Right ventricle myocardium superior (tissue), 1 donor: ENCODE data around the gene TAF4B. TPM values are rescaled to one million over a fixed set of nuclear protein-coding genes. Genes with fewer than 3 reads are reported as not detected.
"Not testable (repeated sequence)": the region's sequence is repeated elsewhere in the genome, so short reads cannot be mapped to it uniquely, and the experiment has no call there.

Experiments
- ATAC-seq: fragments of 200-7000 bp; cut with Tn5 transposase; one replicate; pipeline ENCODE4 v1.9.1; 2020; ENCODE audit warnings: mild to moderate bottlenecking; ENCODE audit not compliant: poor library complexity
- DNase-seq: peaks from one replicate; pipeline ENCODE4 v3.0.0-alpha.2; 2020
- intact Hi-C: fragments of 100-400 bp; cut with DNase I; formaldehyde crosslinking; loops from one replicate; pipeline ENCODE4 v1.11.2; 2022
- total RNA-seq: library from RNA; stranded (reverse); fragmentation: NEBNext Ultra II Directional; extraction: Animal tissue kit (Norgen Biotek cat#: 25700); gene quantifications from one replicate; pipeline ENCODE4 v1.2.1, GENCODE V29; 2021
- donor health status: DM: no; HTN: yes; CAD: no; lungs with severe emphysema.

Gene TAF4B
- total RNA-seq, 1 donor from 2014 or later: 1.5 TPM

- ATAC-seq (no peak), DNase-seq (no peak)
- intact Hi-C loops: no loop called here
Measured at GRCh38 chr18:26342646-26343045, 116.4 kb downstream of the TAF4B start.

- intact Hi-C loops: no loop called here
Measured at GRCh38 chr18:26350961-26351360, 124.7 kb downstream of the TAF4B start.

GRCh38 chr18:26356045-26356785, 130.0 kb downstream of the TAF4B start:
- intact Hi-C loops: no loop called here

More at GRCh38 chr18:26350961-26351360, 124.7 kb downstream of the TAF4B start:
- ATAC-seq: no peak
- DNase-seq: no peak

DNA sequence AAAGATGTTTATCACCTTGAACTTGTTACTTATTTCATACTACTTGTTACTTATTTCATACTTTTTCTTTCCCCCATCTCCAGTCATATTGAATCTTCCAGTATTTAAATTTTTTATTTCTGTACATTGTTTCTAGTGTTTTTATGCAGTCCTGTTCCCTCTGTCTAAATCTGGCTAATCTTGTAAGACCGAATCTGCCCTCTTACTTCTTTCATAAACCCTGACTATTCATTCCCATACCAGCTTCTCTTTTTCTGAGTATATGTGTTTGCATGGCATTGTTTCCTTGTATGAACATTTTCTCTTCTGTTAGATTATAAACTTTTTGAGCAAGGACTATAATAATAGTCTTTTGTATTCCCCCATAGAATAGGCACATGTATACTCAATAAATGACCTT, 131.7 kb downstream of the TAF4B start:
- DNase-seq: no peak
- intact Hi-C loops: no loop called here
- ATAC-seq: no peak

More at GRCh38 chr18:26356045-26356785, 130.0 kb downstream of the TAF4B start:
- DNase-seq (no peak), ATAC-seq (no peak)

GRCh38 chr18:26362021-26362420, 135.8 kb downstream of the TAF4B start:
- DNase-seq (no peak), ATAC-seq (no peak)
- intact Hi-C loops: no loop called here

DNA sequence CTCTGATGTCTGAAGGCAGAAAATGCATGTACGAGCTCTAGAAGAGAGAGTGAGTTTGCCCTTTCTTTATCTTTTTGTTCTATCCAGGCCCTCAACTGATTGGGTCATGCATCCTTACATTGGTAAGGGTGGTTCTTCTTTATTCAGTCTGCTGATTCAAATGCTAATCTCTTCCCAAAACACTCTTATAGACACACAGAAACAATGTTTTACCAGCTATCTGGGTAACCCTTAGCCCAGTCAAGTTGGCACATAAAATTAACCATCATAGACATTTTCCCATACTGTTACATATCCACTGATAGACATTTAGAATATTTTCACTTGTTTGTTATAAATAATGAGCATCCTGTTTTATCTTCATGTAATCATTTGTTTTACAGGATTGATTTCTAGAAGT, 141.2 kb downstream of the TAF4B start:
- ATAC-seq (no peak), DNase-seq (no peak)
- intact Hi-C loops: no loop called here

DNA sequence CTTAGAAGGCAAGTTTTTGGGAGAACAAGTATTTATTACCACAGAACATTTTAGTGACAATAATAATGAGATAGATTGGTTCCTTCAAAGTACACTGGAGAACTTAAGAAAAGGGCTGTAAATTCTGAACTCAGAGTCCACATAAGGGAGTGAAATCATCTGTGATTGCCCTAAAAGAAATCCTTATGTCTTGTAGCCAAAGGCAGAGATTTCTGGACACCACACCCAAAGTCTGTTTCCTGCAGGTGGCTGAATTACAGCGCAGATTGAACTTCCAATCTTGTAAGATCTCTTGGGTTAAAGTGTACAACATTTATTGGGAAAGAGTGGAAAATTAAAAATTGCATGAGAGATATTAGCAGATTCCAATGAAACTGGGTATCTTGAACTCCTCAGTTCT, 143.8 kb downstream of the TAF4B start:
- DNase-seq (no peak), ATAC-seq (no peak)
- intact Hi-C loops: no loop called here

DNA sequence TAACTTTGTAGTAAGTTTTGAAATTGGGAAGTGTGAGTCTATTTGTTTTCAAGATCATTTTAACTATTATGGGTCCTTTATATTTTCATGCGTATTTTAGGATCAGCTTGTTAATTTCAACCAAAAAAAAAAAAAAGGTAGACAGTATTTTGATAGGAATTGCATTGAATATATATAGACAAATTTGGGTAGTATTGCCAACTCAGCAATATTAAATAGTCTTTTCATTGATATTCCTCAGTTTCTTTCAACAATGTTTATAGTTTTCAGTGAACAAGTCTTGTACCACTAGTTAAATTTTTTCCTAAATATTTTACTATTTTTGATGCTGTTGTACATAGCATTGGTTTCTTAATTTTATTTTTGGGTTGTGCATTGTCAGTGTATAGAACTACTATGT, 149.9 kb downstream of the TAF4B start:
- intact Hi-C loops: no loop called here
- no peak for DNase-seq
- no peak for ATAC-seq

GRCh38 chr18:26378701-26379100, 152.5 kb downstream of the TAF4B start:
- intact Hi-C loops: no loop called here
- ATAC-seq (no peak), DNase-seq (no peak)

DNA sequence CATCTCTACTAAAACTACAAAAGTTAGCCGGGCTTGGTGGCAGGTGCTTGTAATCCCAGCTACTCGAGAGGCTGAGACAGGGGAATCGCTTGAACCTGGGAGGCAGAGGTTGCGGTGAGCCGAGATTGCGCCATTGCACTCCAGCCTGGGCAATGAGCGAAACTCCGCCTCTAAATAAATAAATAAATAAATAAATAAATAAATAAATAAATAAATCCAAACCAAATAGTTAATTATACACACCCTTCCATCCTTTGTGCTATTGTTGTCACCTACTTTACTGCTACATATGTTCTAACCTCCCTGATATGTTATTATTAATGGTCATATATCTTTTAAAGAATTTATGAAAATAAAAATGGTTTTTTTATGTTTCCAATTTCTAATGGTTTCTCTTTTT, 155.3 kb downstream of the TAF4B start:
- intact Hi-C loops: loop anchor here (10.0 kb wide), 2 partner anchors 163 to 273 kb away; partner anchors contain the start of gene KCTD1
- not testable (repeated sequence) for DNase-seq, ATAC-seq

DNA sequence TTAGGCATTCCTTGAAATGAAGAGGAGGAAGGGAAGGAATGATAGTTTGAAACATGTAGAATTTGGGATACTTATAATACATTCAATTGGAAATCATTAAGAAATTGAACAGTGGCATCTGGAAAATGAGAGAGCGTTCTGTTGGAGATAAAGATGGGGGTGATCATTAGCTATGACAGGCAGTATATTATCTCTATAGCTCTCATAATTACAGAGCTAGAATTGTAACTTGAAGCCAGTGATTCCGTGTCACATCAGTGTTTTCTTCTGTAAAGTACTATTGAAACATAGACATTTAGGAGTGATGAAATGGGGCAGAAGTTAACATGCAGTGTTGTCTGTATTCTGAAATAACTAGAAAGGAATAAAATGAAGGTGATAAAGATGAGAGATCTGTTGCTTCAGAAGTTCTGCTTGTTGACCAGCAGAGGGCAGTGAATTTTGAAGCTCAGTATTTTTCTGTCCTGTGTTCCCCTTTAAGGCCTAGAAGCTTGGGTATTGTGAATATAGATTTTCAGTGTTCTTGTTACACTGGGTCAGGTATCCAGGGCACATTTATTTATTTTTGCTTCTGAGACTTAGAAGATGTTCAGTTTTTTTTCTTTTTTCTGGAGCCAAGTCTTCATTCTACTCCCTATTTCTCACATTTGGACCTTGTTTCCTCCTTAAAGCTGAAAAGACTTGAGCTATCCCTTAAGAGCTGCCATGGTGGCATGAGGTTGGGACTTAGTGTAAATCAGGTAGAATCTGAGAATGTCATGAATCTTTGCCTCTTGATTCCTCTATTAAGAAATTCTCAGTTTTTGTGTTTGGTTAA, 157.4 kb downstream of the TAF4B start:
- intact Hi-C loops: loop anchor here (10.0 kb wide), 2 partner anchors 161 to 271 kb away; partner anchors contain the start of gene KCTD1
- ATAC-seq (peak; percentile 68), DNase-seq (no peak)

DNA sequence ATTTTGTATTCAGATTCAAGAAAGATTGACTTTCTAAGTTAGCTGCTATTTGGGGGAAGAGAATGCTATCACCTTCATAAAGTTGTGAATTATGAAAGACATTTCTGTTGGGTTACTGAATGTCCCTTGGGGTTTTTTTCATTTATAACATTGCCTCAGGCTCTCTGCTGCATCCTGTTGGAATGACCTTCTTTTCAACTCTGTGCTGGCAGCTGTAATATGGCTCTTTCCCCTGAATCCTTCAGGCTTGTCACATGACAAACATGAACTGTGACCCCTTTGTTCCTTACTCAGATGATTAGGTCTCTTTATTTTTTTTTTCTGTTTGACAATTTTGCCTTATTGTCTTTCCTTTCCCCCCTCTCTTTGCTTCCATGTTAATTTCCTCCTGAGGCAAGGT, 159.8 kb downstream of the TAF4B start:
- intact Hi-C loops: loop anchor here (10.0 kb wide), 2 partner anchors 159 to 269 kb away; partner anchors contain the start of gene KCTD1
- ATAC-seq (peak; percentile 68), DNase-seq (no peak)

- intact Hi-C loops: loop anchor here (10.0 kb wide), 2 partner anchors 158 to 268 kb away; partner anchors contain the start of gene KCTD1
- no peak for ATAC-seq
- no peak for DNase-seq
Measured at GRCh38 chr18:26386441-26386840, 160.2 kb downstream of the TAF4B start.

DNA sequence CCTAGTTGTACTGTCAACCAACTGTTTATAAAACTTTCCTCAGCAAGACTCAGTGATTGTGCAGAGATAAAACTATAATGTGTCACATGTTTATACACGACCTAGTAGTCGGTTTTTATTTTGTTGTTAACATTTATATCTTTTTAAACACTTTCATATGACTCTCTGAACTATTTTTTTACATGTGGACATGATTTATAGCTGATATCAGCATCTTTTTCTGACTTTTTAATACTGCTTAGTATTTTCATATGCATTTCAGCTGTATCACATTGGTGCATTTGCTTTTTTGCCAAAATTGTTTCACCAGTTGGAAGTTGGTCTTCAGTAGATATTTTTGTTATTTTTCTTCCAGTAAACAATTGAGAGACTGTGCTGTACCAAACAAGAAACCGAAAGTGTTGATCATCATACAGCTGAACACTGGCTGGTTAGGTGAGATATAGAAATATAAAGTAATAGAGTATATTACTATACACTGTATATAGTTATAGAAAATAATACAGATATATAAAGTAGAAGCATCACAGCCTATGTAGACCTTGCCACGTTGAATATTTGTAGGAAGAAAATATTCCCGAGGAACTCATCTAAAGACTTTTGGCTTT, 167.9 kb downstream of the TAF4B start:
- DNase-seq (no peak), ATAC-seq (no peak)
- intact Hi-C loops: no loop called here

DNA sequence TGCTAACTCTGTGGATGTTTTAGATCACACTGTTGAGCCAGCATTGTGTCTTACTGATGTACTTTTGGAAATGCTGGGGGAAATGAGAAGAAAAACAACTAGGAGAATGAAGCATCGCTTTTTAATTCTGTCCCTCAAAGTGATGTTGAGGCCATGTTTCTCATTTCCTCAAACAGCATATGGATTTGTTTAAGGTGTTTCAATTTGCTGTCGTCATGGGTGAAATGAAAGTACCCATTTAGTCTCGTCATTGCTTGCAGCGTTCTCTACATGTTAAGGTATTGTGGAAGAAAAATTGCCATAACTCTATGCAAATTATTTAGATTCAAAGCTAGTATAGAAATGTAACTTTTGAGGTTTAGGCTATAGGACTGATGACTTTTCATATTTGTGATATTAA, 170.8 kb downstream of the TAF4B start:
- ATAC-seq: no peak
- no peak for DNase-seq
- intact Hi-C loops: no loop called here

DNA sequence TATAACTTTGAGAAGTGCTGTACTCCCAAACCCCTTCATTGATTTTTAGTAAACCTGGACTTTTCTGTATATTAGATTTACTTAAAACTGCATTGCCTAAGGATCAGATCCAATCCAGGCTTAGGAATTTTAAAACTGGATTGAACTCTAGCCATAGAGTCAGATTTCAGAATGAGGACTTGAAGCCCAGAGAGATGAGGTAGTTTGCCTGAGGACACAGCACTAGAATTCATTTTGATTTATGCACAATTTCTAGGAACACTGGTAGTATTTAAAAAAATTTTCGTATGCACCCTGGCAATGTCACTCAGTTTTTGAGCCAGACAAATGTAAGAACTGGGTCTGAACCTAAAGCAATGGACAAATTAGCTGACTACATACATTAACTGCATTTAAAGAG, 177.2 kb downstream of the TAF4B start:
- ATAC-seq: no peak
- no peak for DNase-seq
- intact Hi-C loops: no loop called here

DNA sequence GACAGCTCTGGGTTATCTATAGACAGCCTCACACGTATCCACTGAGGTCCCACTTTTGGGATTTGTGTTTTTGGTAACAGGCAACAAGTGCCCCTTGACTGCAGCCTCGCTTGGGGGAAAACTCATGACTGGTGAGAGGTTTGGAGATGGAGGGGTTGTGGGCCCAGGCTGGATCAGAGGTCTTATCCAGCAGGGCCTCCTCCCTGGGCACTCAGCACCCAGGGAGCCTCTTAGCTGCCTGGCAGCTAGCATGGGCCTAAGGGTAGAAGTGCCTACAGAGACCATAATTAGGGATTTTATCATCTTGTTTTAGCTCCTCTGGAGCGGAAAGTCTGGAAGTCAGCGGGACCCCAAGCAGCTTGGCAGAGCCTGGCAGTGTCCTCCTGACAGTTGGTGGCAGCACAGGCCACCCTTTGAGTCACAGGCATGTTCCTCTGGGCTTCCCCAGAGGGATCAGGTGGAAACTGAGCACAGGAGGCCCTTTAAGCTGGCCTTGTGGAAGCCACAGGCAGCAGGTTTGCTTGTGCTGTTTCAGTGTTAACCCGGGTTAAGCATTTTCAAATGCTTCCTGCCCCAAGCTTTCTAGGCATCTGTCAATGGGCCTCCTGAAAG, 179.1 kb downstream of the TAF4B start:
- DNase-seq: peak; percentile 55
- peak; percentile 96 for ATAC-seq
- intact Hi-C loops: no loop called here

- ATAC-seq: no peak
- DNase-seq: no peak
- intact Hi-C loops: no loop called here
Measured at GRCh38 chr18:26406324-26406723, 180.1 kb downstream of the TAF4B start.
